GM18498 (cell line): ENCODE measurements around the gene FAH.

Experiments used
- ATAC-seq: cut with Tn5 transposase; IDR thresholded peaks from one replicate; pipeline ENCODE4 v1.9.1; 2021; ENCODE audit warnings: mild to moderate bottlenecking, moderate library complexity; ENCODE audit not compliant: unreplicated experiment

FAH gene

GRCh38 chr15:80233581-80233980 lies 80.8 kb downstream of the FAH start:
- no peak for ATAC-seq

- no peak for ATAC-seq
Observed at GRCh38 chr15:80234883-80235282, 82.1 kb downstream of the FAH start.
